ENCODE data around the gene OR2S2. TPM values are rescaled to one million over a fixed set of nuclear protein-coding genes. Genes with fewer than 3 reads are reported as not detected.
A peak's percentile ranks its signal among the peaks of the same experiment; 100 is the strongest.
"Not testable (repeated sequence)": the region's sequence is repeated elsewhere in the genome, so short reads cannot be mapped to it uniquely, and the experiment has no call there.

The OR2S2 gene
- total RNA-seq, 1 donor from 2014 or later: not detected

GRCh38 chr9:35934069-35934468 is 23.9 kb downstream of the OR2S2 start:
- DNase-seq; H3K36me3 Mint-ChIP-seq (ENCODE audit: low read depth); H3K27me3 Mint-ChIP-seq; H3K27ac Mint-ChIP-seq; H3K9me3 Mint-ChIP-seq; intact Hi-C loops (cut with micrococcal nuclease); H3K4me3 Mint-ChIP-seq: not testable (repeated sequence)
- H3K4me1 Mint-ChIP-seq: peaks cover 16% of the 10 kb centered on the region

- H3K27me3 Mint-ChIP-seq: peaks cover 10% of the 10 kb centered on the region
- H3K4me3 Mint-ChIP-seq: no peak overlapping the region
- H3K9me3 Mint-ChIP-seq: peaks cover 3% of the 10 kb centered on the region
- no peak overlapping the region for H3K27ac Mint-ChIP-seq
- intact Hi-C loops (cut with micrococcal nuclease): loop anchor here (1.0 kb wide), 1 partner anchor 9 kb away; no protein-coding TSS in a partner anchor
- peaks cover 16% of the 10 kb centered on the region for H3K4me1 Mint-ChIP-seq
- H3K36me3 Mint-ChIP-seq (ENCODE audit: low read depth): no peaks in the 10 kb centered on the region
- DNase-seq: no peak
Measured at GRCh38 chr9:35933550-35934067, 24.3 kb downstream of the OR2S2 start.

DNA sequence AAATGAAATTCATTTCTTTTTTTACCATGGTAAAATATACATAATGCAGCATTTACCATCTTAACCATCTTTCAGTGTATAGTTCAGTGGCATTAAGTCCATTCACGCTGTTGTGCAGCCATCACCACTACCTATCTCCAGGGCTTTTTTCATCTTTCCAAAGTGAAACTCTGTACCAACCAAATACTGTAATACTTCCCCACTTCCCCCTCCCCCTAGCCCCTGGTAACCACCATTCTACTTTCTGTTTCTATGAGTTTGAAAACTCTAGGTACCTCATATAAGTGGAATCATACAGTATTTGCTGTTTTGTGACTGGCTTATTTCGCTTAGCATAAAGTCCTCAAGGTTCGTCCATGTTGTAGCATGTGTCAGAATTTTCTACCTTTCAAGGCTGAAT is 25.2 kb downstream of the OR2S2 start:
- H3K36me3 Mint-ChIP-seq (ENCODE audit: low read depth): no peaks in the 10 kb centered on the region
- intact Hi-C loops (cut with micrococcal nuclease): loop anchor here (1.0 kb wide), 1 partner anchor 8 kb away; no protein-coding TSS in a partner anchor
- DNase-seq: peak; percentile 75

DNA sequence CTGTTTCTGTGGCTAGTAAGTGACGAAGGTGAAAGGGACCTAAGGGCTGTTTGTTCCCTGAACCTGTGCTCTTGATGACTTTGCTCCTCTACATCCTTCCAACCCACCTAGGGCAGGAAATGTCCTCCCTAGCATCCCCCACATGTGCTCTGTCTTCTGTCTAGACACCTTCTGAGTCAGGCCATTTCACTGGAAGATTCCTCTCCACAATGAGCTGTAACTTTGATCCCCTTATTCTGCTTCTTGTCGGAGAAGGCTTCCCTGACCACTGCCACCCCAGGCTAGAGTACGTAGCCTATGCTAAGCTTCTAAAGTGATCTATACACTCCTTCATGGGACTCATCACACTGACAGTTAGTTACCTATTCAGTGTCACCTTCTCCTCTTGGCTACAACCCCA is 27.0 kb downstream of the OR2S2 start:
- peaks cover 16% of the 10 kb centered on the region for H3K27me3 Mint-ChIP-seq
- intact Hi-C loops (cut with micrococcal nuclease): no loop called here
- no peak overlapping the region for H3K4me3 Mint-ChIP-seq
- H3K4me1 Mint-ChIP-seq: peaks cover 14% of the 10 kb centered on the region
- DNase-seq: no peak
- no peaks in the 10 kb centered on the region for H3K36me3 Mint-ChIP-seq (ENCODE audit: low read depth)
- H3K27ac Mint-ChIP-seq: no peak overlapping the region
- H3K9me3 Mint-ChIP-seq: no peaks in the 10 kb centered on the region

More for the DNA sequence above, 25.2 kb downstream of the OR2S2 start:
- Mint-ChIP-seq H3K27me3 (peaks cover 10% of the 10 kb centered on the region), H3K4me3 (no peak overlapping the region), H3K27ac (no peak overlapping the region), H3K9me3 (peaks cover 3% of the 10 kb centered on the region), H3K4me1 (peaks cover 16% of the 10 kb centered on the region)

- Mint-ChIP-seq H3K9me3 (no peaks in the 10 kb centered on the region), H3K27me3 (peaks cover 16% of the 10 kb centered on the region), H3K4me3 (no peak overlapping the region), H3K27ac (no peak overlapping the region), H3K36me3 (ENCODE audit: low read depth) (no peaks in the 10 kb centered on the region), H3K4me1 (peaks cover 14% of the 10 kb centered on the region)
- intact Hi-C loops (cut with micrococcal nuclease): no loop called here
- no peak for DNase-seq
Measured at GRCh38 chr9:35930521-35930920, 27.4 kb downstream of the OR2S2 start.

DNA sequence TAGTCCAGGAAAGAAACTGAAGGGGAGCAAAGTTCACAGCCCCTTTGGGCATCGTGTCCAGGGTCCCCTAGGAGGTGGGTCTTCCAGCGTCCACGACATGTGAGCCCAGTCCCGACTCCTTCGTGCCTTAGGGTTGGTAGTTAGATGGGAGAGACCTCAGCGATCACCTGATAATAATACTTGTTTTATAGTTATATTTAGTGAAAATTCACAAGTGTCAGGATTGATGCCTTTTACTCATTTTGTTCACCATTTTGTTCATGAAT is 28.6 kb downstream of the OR2S2 start:
- H3K4me3 Mint-ChIP-seq: no peak overlapping the region
- H3K27ac Mint-ChIP-seq: no peak overlapping the region
- no peaks in the 10 kb centered on the region for H3K9me3 Mint-ChIP-seq
- peaks cover 17% of the 10 kb centered on the region for H3K4me1 Mint-ChIP-seq
- H3K36me3 Mint-ChIP-seq (ENCODE audit: low read depth): no peaks in the 10 kb centered on the region
- no peak for DNase-seq
- intact Hi-C loops (cut with micrococcal nuclease): no loop called here
- H3K27me3 Mint-ChIP-seq: peaks cover 16% of the 10 kb centered on the region

DNA sequence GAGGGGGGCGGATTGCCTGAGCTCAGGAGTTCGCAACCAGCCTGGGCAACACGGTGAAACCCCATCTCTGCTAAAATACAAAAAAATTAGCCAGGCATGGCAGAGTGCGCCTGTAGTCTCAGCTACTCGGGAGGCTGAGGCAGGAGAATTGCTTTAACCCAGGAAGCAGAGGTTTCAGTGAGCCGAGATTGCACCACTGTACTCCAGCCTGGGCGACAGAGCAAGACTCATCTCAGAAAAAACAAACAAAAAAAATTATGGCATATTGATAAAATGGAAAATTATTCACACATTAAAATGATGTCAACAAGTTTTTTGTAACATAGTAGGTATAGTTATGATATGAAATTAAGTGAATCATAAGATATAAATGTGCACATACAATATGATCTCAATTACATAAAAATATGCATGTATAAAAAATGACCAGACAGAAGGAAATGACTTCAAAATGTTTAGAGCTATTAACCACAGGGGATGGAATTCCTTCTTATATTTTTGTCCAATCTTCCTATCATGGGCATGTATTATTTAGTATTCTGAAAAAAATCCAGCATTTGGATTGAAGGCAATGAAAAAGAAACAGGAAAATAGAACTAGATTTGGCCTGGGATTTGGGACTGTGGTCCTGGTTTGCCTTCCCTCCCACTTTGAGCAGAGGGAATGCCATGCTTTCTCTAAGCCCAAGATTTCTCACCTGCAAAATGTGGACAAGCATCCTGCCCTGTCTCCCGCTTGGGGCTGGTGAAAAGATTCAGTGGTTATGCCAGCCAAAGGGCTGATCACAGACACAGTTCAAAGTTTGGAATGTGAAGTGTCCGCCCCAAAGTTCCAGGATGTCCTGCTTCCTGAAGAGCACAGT is 29.1 kb downstream of the OR2S2 start:
- Mint-ChIP-seq H3K27ac (no peak overlapping the region), H3K36me3 (ENCODE audit: low read depth) (no peaks in the 10 kb centered on the region), H3K27me3 (peaks cover 16% of the 10 kb centered on the region), H3K9me3 (no peaks in the 10 kb centered on the region), H3K4me3 (no peak overlapping the region), H3K4me1 (peaks cover 19% of the 10 kb centered on the region)
- DNase-seq: no peak
- intact Hi-C loops (cut with micrococcal nuclease): no loop called here

DNA sequence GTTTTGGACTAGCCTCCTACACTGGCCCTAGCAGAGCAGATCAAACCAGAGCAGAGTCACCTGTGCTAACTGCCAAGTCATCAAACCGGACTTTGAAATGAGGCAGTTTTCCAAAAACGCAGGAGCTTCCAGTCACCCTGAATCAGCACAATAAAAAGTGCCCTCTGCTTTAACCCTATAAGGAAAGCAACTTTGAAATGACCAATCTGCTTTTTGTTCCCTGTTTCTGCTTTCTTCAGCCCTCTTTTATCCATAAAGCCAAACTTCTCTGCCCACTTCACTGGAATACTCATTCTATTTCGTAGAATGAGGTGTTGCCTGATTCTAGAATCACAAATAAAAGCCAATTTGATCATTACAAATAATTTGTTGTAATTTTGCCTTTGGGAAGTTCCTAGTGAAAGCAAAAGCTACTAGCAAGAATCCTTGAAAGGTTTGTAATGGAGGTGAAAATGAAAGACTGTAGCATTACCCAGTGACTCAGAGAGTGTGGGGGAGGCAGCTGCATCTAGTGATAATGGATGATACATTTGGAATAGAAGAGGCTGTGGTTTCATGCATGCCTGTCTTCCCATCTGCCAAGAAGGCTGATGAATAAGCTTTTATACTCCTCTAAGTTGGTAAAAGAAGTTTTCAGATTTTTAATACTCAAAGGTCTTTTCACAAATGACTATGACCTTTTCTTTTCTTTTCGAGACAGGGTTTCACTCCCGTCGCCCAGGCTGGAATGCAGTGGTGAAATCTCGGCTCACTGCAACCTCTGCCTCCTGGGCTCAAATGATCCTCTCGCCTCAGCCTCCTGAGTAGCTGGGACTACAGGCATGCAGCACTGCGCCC is 33.8 kb downstream of the OR2S2 start:
- H3K9me3 Mint-ChIP-seq: no peaks in the 10 kb centered on the region
- peaks cover 5% of the 10 kb centered on the region for H3K4me1 Mint-ChIP-seq
- no peak overlapping the region for H3K4me3 Mint-ChIP-seq
- no peak overlapping the region for H3K27ac Mint-ChIP-seq
- no peak for DNase-seq
- H3K27me3 Mint-ChIP-seq: peaks cover 7% of the 10 kb centered on the region
- intact Hi-C loops (cut with micrococcal nuclease): loop anchor here (1.0 kb wide), 2 partner anchors 9 to 13 kb away; no protein-coding TSS in a partner anchor
- no peaks in the 10 kb centered on the region for H3K36me3 Mint-ChIP-seq (ENCODE audit: low read depth)

- Mint-ChIP-seq H3K27me3 (peaks cover 6% of the 10 kb centered on the region), H3K27ac (no peak overlapping the region)
Measured at GRCh38 chr9:35923598-35923926, 34.4 kb downstream of the OR2S2 start.

DNA sequence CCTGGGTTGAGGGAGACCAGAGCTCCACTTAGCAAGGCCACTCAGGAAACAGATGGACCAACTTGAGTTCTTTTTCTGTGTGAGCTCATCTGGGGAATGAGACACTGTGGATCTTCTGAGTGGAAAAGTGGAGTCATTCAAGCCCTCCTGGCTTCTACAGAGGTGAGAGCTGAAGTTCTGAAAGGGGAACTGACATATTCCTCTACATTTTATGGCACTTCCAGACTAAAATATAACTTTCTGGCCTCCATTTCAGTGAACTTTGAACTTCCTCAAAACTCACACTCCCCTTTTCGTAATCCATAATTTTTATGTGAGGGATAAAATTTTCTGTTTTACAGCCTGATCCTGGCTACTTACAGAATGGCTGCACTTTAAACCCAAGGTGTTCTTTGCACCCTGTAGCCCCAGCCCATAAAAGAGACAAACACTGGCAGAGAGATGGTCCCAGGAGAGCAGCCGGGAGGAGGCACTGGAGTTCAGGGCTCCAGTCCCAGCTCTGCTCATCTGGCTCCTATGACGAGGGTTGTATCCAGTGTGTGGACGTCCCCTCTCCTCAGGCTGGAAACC is 37.8 kb downstream of the OR2S2 start:
- H3K4me3 Mint-ChIP-seq: no peak overlapping the region
- H3K36me3 Mint-ChIP-seq (ENCODE audit: low read depth): no peaks in the 10 kb centered on the region
- H3K27me3 Mint-ChIP-seq: no peaks in the 10 kb centered on the region
- no peak overlapping the region for H3K27ac Mint-ChIP-seq
- H3K9me3 Mint-ChIP-seq: no peaks in the 10 kb centered on the region
- intact Hi-C loops (cut with micrococcal nuclease): no loop called here
- peaks cover 5% of the 10 kb centered on the region for H3K4me1 Mint-ChIP-seq
- no peak for DNase-seq

More at GRCh38 chr9:35923598-35923926, 34.4 kb downstream of the OR2S2 start:
- Mint-ChIP-seq H3K9me3 (no peaks in the 10 kb centered on the region), H3K4me3 (no peak overlapping the region), H3K4me1 (peaks cover 5% of the 10 kb centered on the region), H3K36me3 (ENCODE audit: low read depth) (no peaks in the 10 kb centered on the region)
- intact Hi-C loops (cut with micrococcal nuclease): no loop called here
- DNase-seq: no peak

GRCh38 chr9:35919212-35920008 is 38.5 kb downstream of the OR2S2 start:
- no peaks in the 10 kb centered on the region for H3K36me3 Mint-ChIP-seq (ENCODE audit: low read depth)
- H3K4me3 Mint-ChIP-seq: no peak overlapping the region
- intact Hi-C loops (cut with micrococcal nuclease): no loop called here
- no peak for DNase-seq
- no peaks in the 10 kb centered on the region for H3K27me3 Mint-ChIP-seq
- H3K27ac Mint-ChIP-seq: no peak overlapping the region
- H3K4me1 Mint-ChIP-seq: peaks cover 2% of the 10 kb centered on the region
- no peaks in the 10 kb centered on the region for H3K9me3 Mint-ChIP-seq

- H3K27me3 Mint-ChIP-seq: no peaks in the 10 kb centered on the region
- H3K4me1 Mint-ChIP-seq: no peaks in the 10 kb centered on the region
- H3K27ac Mint-ChIP-seq: no peak overlapping the region
- no peaks in the 10 kb centered on the region for H3K36me3 Mint-ChIP-seq (ENCODE audit: low read depth)
- H3K9me3 Mint-ChIP-seq: no peaks in the 10 kb centered on the region
- no peak for DNase-seq
- intact Hi-C loops (cut with micrococcal nuclease): no loop called here
- no peak overlapping the region for H3K4me3 Mint-ChIP-seq
Measured at GRCh38 chr9:35918780-35919179, 39.2 kb downstream of the OR2S2 start.

- intact Hi-C loops (cut with micrococcal nuclease): no loop called here
- no peaks in the 10 kb centered on the region for H3K27me3 Mint-ChIP-seq
- H3K36me3 Mint-ChIP-seq (ENCODE audit: low read depth): no peaks in the 10 kb centered on the region
- peaks cover 2% of the 10 kb centered on the region for H3K4me1 Mint-ChIP-seq
- no peak for DNase-seq
- H3K27ac Mint-ChIP-seq: no peak overlapping the region
- H3K4me3 Mint-ChIP-seq: no peak overlapping the region
- H3K9me3 Mint-ChIP-seq: no peaks in the 10 kb centered on the region
Measured at GRCh38 chr9:35917261-35917660, 40.7 kb downstream of the OR2S2 start.

Measured in activated CD4-positive, alpha-beta T cell treated with anti-CD3 and anti-CD28 coated beads, Interleukin-2, amount 10 ng/mL, durations not matched to agents 24 days and 14 days (primary cell).